Memory B cell (primary cell): ENCODE data around the gene LIN7A.
"Not testable (repeated sequence)": the region's sequence is repeated elsewhere in the genome, so short reads cannot be mapped to it uniquely, and the experiment has no call there.

Source experiments
- ATAC-seq: fragments of 150-1000 bp; cut with Tn5 transposase; 2 replicates; pipeline ENCODE4 v1.10.0; 2021; ENCODE audit warnings: low read depth, mild to moderate bottlenecking, moderate library complexity
- DNase-seq, 2 donors: peaks; one replicate each; pipeline ENCODE4 v3.0.0; 2022; ENCODE audit warnings: low spot score in 2 of 2
- H3K27ac Mint-ChIP-seq: one replicate; pipeline ENCODE4 v1.8.0; 2022; ENCODE audit warnings: mild to moderate bottlenecking, moderate library complexity, mixed read lengths
- H3K27me3 Mint-ChIP-seq: one replicate; pipeline ENCODE4 v1.8.0; 2022; ENCODE audit warnings: mixed read lengths
- H3K36me3 Mint-ChIP-seq: one replicate; pipeline ENCODE4 v1.8.0; 2022; ENCODE audit warnings: mild to moderate bottlenecking, mixed read lengths
- H3K4me1 Mint-ChIP-seq: one replicate; pipeline ENCODE4 v1.8.0; 2022; ENCODE audit warnings: mixed read lengths
- H3K4me3 Mint-ChIP-seq: one replicate; pipeline ENCODE4 v1.8.0; 2022; ENCODE audit warnings: mild to moderate bottlenecking, moderate library complexity, mixed read lengths
- H3K9me3 Mint-ChIP-seq: one replicate; pipeline ENCODE4 v1.8.0; 2022; ENCODE audit warnings: mixed read lengths

The LIN7A gene

GRCh38 chr12:80895240-80895639, 42.5 kb downstream of the LIN7A start:
- Mint-ChIP-seq H3K27me3 (no peaks in the 10 kb centered on the region), H3K9me3 (peaks cover 10% of the 10 kb centered on the region)
- no peak for ATAC-seq

GRCh38 chr12:80894179-80894578, 43.6 kb downstream of the LIN7A start:
- Mint-ChIP-seq H3K9me3 (peaks cover 6% of the 10 kb centered on the region), H3K27me3 (no peaks in the 10 kb centered on the region)

More at GRCh38 chr12:80895240-80895639, 42.5 kb downstream of the LIN7A start:
- H3K36me3 Mint-ChIP-seq, result no peaks in the 10 kb centered on the region
- H3K4me1 Mint-ChIP-seq, result no peaks in the 10 kb centered on the region
- DNase-seq, result no peak
- H3K27ac Mint-ChIP-seq, result no peak overlapping the region
- no peak overlapping the region for H3K4me3 Mint-ChIP-seq

GRCh38 chr12:80892597-80893445, 44.9 kb downstream of the LIN7A start:
- no peak overlapping the region for H3K4me3 Mint-ChIP-seq
- no peaks in the 10 kb centered on the region for H3K4me1 Mint-ChIP-seq
- H3K9me3 Mint-ChIP-seq, result peaks cover 6% of the 10 kb centered on the region
- DNase-seq, result no peak
- H3K27me3 Mint-ChIP-seq, result no peaks in the 10 kb centered on the region
- no peaks in the 10 kb centered on the region for H3K36me3 Mint-ChIP-seq
- H3K27ac Mint-ChIP-seq, result no peak overlapping the region
- ATAC-seq, result no peak

More at GRCh38 chr12:80894179-80894578, 43.6 kb downstream of the LIN7A start:
- DNase-seq (no peak), ATAC-seq (no peak)
- Mint-ChIP-seq H3K4me3 (no peak overlapping the region), H3K36me3 (no peaks in the 10 kb centered on the region), H3K4me1 (no peaks in the 10 kb centered on the region), H3K27ac (no peak overlapping the region)

DNA sequence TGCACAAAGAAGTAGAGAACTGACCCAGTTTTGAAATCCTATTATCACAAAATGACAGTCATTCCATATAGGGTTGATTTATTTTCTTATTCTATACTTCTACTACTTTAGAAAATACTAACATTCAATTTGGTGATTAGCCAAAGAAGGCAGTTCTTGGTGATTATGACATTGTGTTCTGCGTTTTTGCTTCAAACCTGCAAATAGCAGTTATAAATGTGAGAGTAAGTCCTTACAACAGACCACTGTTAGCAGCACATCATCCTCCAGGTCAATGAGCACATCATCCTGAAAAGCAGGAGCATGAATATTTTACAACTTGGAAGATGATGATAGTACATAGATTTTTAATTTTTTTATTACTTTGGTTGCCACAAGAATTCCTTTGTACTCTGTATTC, 53.1 kb downstream of the LIN7A start:
- H3K27ac Mint-ChIP-seq, result no peak overlapping the region
- H3K4me1 Mint-ChIP-seq, result no peaks in the 10 kb centered on the region
- no peaks in the 10 kb centered on the region for H3K36me3 Mint-ChIP-seq
- no peak for DNase-seq
- no peaks in the 10 kb centered on the region for H3K27me3 Mint-ChIP-seq
- no peak for ATAC-seq
- peaks cover 4% of the 10 kb centered on the region for H3K9me3 Mint-ChIP-seq
- no peak overlapping the region for H3K4me3 Mint-ChIP-seq

- Mint-ChIP-seq H3K4me3 (no peak overlapping the region), H3K36me3 (no peaks in the 10 kb centered on the region), H3K4me1 (no peaks in the 10 kb centered on the region), H3K27ac (no peak overlapping the region), H3K27me3 (no peaks in the 10 kb centered on the region), H3K9me3 (peaks cover 4% of the 10 kb centered on the region)
- ATAC-seq, result no peak
- DNase-seq, result no peak
Observed at GRCh38 chr12:80881106-80881505, 56.6 kb downstream of the LIN7A start.

DNA sequence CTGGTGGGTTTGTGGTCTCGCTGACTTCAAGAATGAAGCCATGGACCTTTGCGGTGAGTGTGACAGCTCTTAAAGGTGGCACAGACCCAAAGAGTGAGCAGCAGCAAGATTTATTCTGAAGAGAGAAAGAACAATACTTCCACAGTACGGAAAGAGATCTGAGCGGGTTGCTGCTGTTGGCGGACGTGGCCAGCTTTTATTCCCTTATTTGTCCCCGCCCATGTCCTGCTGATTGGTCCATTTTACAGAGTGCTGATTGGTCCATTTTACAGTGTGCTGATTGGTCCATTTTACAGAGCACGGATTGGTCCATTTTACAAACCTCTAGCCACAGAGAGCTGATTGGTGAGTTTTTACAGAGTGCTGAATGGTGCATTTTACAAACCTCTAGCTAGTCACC, 59.3 kb downstream of the LIN7A start:
- ATAC-seq, H3K36me3 Mint-ChIP-seq, H3K4me3 Mint-ChIP-seq, H3K27ac Mint-ChIP-seq, DNase-seq, H3K9me3 Mint-ChIP-seq, H3K4me1 Mint-ChIP-seq, H3K27me3 Mint-ChIP-seq: not testable (repeated sequence)

DNA sequence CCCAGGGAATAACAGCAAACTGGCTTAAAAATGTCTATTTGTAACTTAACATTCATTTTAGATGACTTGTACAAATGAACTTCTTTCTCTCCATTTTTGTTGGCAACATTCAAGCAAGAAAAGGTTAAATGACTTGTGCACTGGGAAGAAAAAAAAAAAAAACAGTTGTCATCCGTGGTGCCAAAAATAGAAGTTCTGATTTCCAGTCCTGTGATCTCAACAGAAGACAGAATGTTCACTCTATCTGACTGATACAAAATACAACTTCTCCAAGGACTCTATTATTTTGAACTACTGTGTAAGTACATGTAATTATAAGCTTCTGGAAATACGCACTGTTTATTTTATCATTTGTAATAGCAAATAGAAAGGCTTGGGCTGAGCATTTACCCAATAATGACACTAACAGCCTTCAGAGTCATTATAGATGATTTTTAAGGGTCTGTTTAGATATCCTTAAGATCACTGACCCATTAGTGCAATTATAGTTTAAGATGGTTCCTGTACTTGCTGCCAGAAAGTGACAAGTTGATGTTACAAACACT, 59.9 kb downstream of the LIN7A start:
- ATAC-seq, result no peak
- Mint-ChIP-seq H3K4me1 (no peaks in the 10 kb centered on the region), H3K9me3 (peaks cover 2% of the 10 kb centered on the region), H3K4me3 (no peak overlapping the region), H3K36me3 (no peaks in the 10 kb centered on the region), H3K27me3 (no peaks in the 10 kb centered on the region), H3K27ac (no peak overlapping the region)
- DNase-seq, result no peak

DNA sequence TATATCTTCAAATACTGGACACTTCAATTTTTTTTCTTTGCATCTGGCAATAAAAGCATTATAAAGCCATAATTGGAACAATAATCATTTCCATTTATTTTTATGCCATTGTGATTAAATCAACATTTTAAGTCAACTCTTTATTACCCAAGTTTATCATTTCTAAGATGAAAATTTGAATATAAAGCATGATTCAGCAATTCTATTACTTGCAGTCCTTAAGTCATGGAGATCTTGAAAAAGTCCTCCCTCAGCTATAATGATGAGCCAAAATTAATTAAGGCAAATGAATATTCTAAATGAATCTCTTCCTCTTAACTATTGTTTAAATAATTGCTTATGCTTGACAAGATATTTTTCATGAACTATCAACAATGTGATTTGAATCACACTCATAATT, 65.7 kb downstream of the LIN7A start:
- Mint-ChIP-seq H3K36me3 (no peaks in the 10 kb centered on the region), H3K4me3 (no peak overlapping the region), H3K27me3 (no peaks in the 10 kb centered on the region), H3K27ac (no peak overlapping the region), H3K4me1 (no peaks in the 10 kb centered on the region), H3K9me3 (no peaks in the 10 kb centered on the region)
- ATAC-seq (no peak), DNase-seq (no peak)

GRCh38 chr12:80869264-80869663, 68.5 kb downstream of the LIN7A start:
- no peak overlapping the region for H3K4me3 Mint-ChIP-seq
- H3K9me3 Mint-ChIP-seq, result no peaks in the 10 kb centered on the region
- no peak for ATAC-seq
- no peak overlapping the region for H3K27ac Mint-ChIP-seq
- no peaks in the 10 kb centered on the region for H3K27me3 Mint-ChIP-seq
- no peak for DNase-seq
- no peaks in the 10 kb centered on the region for H3K4me1 Mint-ChIP-seq
- no peaks in the 10 kb centered on the region for H3K36me3 Mint-ChIP-seq

GRCh38 chr12:80868576-80868975, 69.2 kb downstream of the LIN7A start:
- Mint-ChIP-seq H3K4me3 (no peak overlapping the region), H3K36me3 (no peaks in the 10 kb centered on the region), H3K4me1 (no peaks in the 10 kb centered on the region), H3K27me3 (no peaks in the 10 kb centered on the region), H3K9me3 (no peaks in the 10 kb centered on the region), H3K27ac (no peak overlapping the region)
- no peak for ATAC-seq
- DNase-seq, result no peak

DNA sequence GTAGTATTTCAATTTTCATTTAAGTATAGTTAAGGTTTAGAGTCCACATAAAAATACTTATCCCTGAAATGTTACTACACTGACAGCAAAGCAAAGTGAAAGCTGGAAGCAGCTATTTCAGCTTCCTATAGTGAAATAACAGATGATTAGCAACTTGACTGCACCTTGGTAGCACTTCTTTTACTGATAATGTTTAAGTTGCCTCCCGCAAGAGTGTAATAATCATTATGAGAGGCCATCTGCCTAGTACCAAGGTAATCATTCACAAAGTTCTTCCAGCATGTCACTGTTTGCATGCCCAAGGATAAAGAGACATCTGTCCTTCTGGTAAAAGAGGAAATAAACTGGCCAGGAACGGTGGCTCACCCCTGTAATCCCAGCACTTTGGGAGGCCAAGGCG, 69.8 kb downstream of the LIN7A start:
- Mint-ChIP-seq H3K9me3 (peaks cover under 1% of the 10 kb centered on the region), H3K4me3 (no peak overlapping the region), H3K36me3 (no peaks in the 10 kb centered on the region), H3K27me3 (no peaks in the 10 kb centered on the region), H3K4me1 (no peaks in the 10 kb centered on the region), H3K27ac (no peak overlapping the region)
- DNase-seq (no peak), ATAC-seq (no peak)

- Mint-ChIP-seq H3K4me3 (no peak overlapping the region), H3K4me1 (no peaks in the 10 kb centered on the region), H3K27ac (no peak overlapping the region), H3K27me3 (no peaks in the 10 kb centered on the region), H3K36me3 (no peaks in the 10 kb centered on the region), H3K9me3 (peaks cover 1% of the 10 kb centered on the region)
- ATAC-seq, result no peak
- no peak for DNase-seq
Observed at GRCh38 chr12:80864046-80864735, 73.5 kb downstream of the LIN7A start.

DNA sequence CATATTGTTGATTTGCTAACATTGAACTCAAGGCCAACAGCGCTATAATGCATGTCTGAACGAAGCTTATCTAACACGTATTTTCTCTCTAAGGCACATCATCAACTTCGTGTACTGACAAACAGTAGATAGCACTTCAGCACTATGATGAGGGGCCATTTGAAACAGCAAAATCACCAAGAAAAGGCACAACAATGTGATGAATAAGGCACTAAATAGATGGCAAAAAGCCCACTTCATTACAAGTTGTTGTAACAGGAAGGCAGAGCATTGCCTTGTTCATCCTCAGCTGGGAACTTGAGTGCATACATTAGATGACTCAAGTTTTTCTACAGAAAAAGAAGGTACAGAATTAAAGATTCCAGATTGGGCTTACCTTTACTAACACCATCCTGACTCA, 75.2 kb downstream of the LIN7A start:
- Mint-ChIP-seq H3K4me3 (no peak overlapping the region), H3K9me3 (peaks cover 1% of the 10 kb centered on the region), H3K27me3 (no peaks in the 10 kb centered on the region), H3K4me1 (no peaks in the 10 kb centered on the region), H3K36me3 (no peaks in the 10 kb centered on the region), H3K27ac (no peak overlapping the region)
- ATAC-seq (no peak), DNase-seq (no peak)

DNA sequence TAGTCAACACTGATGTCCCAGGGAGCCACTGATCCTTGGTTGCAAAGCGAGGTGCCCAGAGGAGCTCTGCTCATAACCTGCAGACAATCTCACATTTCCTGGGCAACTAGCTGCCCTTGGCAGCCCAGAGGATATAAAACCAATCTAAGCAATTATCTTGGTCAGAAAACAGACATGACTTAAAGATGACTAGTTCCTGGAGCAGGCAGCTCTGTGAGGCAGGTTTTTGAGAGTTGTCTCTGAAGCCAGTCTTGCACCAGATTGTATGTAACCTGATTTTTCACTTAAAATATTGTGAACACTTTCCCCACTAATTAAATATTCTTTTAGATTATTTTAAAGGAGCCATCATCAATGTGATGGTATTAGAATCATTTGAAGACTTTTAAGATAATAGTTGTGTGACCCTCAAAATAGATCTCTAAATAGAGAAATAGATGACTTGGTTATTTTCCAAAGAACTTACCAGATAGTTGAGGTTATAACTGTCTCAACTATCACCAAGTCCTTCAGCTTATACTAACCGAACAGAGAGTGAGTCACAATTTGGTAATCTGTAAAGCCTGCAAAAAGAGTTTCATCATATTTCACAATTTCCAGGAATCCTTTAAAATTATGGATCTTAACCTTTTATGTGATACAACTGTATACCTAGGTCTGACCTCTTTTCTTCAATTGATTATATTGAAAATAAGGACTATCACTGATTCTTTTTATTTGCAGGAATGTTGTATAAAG, 75.9 kb downstream of the LIN7A start:
- H3K27me3 Mint-ChIP-seq, result no peaks in the 10 kb centered on the region
- H3K27ac Mint-ChIP-seq, result no peak overlapping the region
- no peak overlapping the region for H3K4me3 Mint-ChIP-seq
- H3K9me3 Mint-ChIP-seq, result peaks cover 1% of the 10 kb centered on the region
- H3K36me3 Mint-ChIP-seq, result no peaks in the 10 kb centered on the region
- ATAC-seq (no peak), DNase-seq (no peak)
- no peaks in the 10 kb centered on the region for H3K4me1 Mint-ChIP-seq
